ENCODE results near the gene PPP1CB. TPM values are rescaled to one million over a fixed set of nuclear protein-coding genes. Genes with fewer than 3 reads are reported as not detected.
A peak's percentile ranks its signal among the peaks of the same experiment; 100 is the strongest.

PPP1CB gene
- total RNA-seq, 1 experiment from 2014 or later: 180 TPM

GRCh38 chr2:28750316-28751251, 1.0 kb upstream of the PPP1CB start:
- no peak for DNase-seq (ENCODE audit: low read depth, low spot score)
- BruUV-seq (replicated peaks): TSS peak; percentile 92

More at GRCh38 chr2:28750316-28751251, 1.0 kb upstream of the PPP1CB start:
- TF ChIP-seq REST (IDR thresholded peaks at IDR 0.05; ENCODE audit: insufficient read depth in 1 of 2, low read depth in 2 of 2, low read length in 1 of 2): no peak
- TF ChIP-seq TCF7L2 (IDR thresholded peaks at IDR 0.05; ENCODE audit: low read depth, low read length): no peak
- TF ChIP-seq SIN3A (IDR thresholded peaks at IDR 0.05; ENCODE audit: borderline replicate concordance, insufficient read depth, low read depth, low read length): no peak
- TF ChIP-seq CTCF (IDR thresholded peaks at IDR 0.05): no peak
- TF ChIP-seq POLR2AphosphoS5 (IDR thresholded peaks at IDR 0.05; ENCODE audit: low read depth, low read length): no peak
- ChIA-PET POLR2A (interaction anchor here (1.3 kb wide), 1 partner anchor 156 kb away, joined by 4 read pairs; no protein-coding TSS in a partner anchor), CTCF (interaction anchor here (0.5 kb wide), 1 partner anchor 70 kb away, joined by 4 read pairs; no protein-coding TSS in a partner anchor)
- Histone ChIP-seq H3K27me3 (ENCODE audit: control insufficient read depth, insufficient read depth, low read length) (no peaks in the 10 kb centered on the region), H3K9me3 (ENCODE audit: control insufficient read depth, insufficient read depth, low read depth, low read length) (no peaks in the 10 kb centered on the region), H3K4me1 (ENCODE audit: control insufficient read depth, insufficient read depth, low read length) (peaks cover 21% of the 10 kb centered on the region), H3K4me3 (ENCODE audit: low read depth in 2 of 2, low read length in 2 of 2) (peak overlapping the region; percentile 90 to 98), H3K36me3 (ENCODE audit: control insufficient read depth, insufficient read depth, low read length) (peaks cover 6% of the 10 kb centered on the region; the same call in 1 of the 2 replicates), H3K27ac (ENCODE audit: low read length) (peak overlapping the region; percentile 95)
- in situ Hi-C loops (cut with HindIII; ENCODE audit: low pct_unique_long_range_greater_than_20kb, low sequenced_read_pairs): no loop called here
- ATAC-seq: no peak
- intact Hi-C loops (cut with micrococcal nuclease; ENCODE audit: unreplicated experiment): no loop called here
